ENCODE data around the gene DAGLA.

The DAGLA gene

DNA sequence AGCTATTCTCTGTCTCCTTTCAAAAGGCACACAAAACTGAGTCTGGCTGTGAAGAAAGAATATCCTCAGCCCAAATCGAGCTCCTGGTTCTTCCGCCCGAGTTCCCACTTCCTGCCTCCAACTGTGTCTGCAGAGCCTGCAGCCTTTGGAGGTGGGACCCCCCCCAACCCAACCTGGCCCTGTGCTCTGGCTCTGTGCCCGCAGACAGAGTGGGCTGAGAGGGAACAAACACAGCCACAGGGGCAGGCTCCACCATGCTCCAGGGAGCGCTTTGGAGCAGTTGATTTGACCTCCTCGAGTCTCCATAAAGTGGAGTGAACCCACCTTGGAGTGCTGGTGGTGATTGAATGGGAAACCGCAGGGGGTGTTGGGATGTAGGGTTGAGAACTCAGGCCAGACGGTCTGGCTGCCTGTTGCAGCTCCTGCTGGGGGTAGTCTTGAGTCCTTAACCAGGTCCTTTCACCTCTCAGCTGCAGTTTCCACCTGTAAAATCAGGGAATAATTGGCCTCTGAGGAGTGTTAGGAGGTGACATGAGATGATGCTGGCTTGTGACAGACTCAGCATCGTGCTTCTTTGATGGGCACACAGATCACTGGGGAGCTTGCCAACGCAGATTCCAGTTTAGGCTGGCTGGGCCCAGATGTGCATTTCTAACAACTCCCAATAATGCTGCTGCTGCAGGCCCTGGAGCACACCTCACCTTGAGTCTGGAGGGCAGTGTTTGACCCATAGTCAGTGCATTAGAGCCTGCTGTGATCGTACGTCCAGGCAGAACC, 11.4 kb downstream of the DAGLA start:
- no peak for DNase-seq

DNA sequence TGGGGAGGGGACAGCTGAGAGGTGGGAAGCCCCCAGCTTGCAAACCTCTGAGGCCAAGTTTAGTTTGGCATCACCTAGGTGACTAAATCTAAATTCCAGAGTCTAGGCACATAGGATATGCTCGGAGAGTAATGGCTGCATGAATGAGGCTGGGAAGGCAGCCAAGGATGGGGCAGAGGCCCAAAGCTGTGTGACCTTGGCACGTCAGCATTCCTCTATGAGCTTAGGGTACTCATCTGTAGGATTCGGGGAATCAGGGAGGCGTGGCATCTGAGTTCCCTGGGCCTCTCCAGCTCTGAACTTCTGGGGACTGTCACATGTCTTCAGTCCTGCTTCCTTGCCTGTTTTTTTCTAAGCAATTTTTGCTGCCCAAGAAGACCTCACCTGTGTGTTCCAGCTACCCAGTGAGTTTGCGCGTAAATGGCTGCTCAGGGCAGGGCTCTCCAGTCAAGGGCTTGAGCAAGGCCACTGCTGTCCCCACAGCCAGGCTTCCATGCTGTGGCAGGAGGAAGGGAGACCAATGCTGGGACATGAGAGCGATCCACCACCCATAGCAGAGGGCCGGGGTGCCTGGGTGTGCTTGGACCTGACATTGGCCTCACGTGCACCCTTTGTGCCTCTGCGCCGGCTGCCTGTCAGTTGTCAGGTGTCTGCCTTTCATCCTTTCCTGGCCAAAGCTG, 13.9 kb downstream of the DAGLA start:
- DNase-seq = no peak

DNA sequence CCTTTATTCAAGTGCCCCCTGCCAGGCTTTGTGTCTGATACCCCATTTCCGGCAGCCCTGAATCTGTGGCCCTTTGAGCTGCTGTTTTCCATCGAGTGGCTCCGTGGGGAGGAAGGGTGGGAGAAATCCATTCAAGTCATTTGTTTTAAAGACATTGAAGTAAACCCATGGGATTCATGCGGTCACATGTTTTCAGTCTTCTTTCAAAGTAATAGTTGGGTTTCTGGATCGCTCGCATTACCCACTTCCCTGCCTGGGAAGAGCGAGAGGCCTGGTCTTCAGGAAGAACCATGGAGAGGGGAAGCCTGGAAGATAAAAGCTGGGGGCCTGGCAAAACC, 14.4 kb downstream of the DAGLA start:
- DNase-seq = no peak

DNA sequence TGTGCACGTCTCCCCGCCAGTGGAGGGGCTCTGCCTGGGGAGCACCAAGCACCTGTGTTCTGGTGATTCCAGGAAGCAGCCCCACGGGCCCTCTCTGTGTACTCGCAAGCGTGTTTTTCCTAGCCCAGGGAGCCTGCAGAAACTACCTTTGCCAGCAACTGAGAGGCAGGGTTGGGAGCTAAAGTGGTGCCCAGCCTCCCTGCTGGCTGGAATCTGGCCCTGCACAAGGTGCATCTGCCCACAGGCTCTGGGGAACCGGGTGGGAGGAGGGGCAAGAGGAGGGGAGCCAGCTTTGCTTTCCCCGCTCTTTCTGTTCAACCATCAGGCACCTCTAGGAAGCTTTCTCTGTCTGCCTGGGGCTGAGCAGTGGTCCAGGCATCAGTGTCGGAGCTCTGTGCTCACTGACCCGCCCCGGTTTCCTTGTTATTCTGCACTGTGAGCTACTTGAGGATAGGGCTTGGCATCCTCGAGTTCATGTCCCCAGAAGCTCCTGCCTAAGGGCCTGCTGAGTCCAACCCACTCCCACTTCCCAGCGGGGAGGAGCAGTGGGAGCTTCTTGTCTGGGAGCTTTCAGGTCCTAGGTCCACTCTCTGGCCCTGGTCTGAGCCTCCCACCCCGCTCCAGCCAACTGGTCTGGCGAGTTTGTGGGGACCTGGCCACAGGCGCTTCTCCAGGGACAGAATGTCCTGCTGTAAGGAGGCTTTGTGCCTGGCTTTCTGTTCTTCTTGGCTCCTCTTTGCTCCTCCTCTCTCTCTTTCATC, 14.9 kb downstream of the DAGLA start:
- DNase-seq = no peak

DNA sequence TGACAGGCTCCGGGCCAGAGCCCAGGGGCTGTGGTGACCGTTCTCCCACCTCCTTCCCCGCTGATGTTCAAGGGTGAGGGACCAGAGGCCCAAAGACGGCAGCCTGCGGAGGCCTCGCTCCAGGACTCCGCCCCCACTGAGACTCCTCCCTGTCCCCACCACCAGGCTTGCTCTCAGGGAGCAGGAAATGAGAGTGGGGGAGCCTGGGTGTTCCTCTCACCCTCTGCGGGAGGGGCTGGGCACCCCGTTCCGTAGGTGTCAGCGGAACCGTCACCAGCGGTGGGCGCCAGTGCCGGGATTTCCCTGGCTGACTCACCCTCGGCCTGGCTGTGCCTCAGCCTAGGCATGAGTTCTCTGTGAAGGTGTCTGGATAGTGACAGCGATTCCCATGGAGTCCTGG, 15.7 kb downstream of the DAGLA start:
- peak; percentile 92 to 95 for DNase-seq

DNA sequence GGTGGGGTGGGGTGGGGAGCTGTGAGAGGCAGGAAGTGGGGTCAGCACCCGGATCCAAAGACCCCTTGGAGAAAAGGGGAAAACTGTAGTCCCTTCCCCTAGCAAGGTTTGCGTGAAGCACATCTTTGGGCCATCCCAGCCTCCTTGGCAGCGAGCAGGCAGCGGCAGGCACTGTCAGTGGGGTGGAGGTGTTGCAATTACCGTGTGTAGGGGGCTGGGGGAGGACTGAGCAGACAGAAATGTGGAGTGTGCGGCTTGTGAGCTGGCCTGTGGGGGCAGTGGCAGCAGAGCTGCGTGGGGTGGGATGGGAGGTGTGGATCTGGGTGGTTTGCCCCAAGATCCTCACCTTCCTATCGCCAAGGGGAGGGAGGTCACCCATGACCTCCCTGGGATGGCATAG, 16.4 kb downstream of the DAGLA start:
- DNase-seq = no peak

DNA sequence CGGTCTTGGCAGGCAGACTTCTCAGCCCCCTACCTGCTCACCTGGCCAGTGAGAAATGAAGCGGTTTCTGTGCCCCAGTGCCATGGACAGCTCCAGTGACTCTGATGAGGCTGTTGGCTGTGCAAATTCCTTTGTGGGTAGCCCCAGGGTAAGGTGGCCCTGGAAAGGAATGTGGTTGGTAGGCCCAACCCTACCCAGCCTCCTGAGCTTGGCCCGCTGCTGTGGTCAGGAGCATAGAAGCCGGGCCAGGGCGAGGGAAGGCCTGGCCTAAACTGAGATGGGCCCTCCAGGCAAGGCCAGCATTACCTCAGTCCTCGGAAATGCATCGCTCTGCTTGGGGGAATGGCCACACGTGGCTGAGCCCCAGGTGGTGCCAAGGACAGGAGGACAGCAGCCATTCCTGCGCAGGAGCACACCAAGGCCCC, 16.9 kb downstream of the DAGLA start:
- DNase-seq = no peak

DNA sequence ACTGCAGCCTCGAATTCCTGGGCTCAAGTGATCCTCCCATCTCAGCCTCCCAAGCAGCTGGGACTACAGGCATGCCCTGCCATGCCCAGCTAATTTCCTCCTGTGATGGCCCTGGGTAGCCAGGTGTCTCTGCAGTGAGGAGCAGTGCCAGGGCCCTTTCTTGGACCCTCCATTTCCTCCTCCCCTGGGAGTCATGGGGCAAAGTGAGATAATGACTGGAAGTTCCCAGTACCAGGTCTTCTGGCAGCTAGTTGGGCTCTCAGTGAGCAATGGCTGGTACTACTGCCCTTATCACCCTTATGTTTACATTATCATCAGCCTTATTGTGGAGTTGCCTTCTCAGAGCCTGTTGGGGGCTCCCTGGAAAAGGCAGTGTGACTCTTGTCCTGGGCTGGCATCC, 17.6 kb downstream of the DAGLA start:
- no peak for DNase-seq

DNA sequence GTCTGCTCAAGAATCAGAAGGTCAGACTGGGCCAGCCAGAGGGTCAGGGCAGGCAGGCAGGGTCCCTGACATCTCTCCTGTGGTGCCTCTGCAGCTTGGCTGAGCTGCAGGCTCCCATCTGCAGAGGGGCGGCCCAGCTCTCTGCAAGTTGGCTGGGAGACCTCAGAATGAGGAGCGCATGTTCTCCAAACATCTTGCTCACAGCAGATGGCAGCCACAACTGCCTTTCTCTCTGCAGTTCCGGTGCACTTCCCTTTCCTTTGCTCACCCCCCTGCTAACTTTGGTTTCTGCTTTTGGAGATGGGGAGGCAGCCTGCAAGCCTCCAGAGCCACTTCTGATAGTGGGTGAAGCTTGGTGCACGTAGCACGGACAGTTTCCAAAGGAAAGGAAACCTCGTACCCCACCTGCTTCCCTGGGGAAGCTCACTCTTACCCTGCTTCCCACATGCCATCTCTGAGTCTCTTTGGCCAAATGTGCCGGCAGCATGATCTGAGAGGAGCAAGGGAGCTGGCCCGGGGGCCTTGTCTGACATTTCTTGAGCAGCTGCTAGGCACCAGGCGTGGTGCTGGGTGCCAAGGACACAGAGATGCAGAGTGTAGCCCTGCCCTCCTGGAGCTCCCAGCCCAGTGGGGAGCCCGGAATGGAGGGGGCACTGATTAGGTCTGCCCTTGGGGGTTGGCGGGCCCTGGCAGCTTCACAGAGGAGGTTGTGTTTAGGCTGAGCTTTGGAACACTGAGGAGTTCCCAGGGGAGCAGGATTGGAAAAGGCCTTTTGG, 18.2 kb downstream of the DAGLA start:
- DNase-seq = no peak

DNA sequence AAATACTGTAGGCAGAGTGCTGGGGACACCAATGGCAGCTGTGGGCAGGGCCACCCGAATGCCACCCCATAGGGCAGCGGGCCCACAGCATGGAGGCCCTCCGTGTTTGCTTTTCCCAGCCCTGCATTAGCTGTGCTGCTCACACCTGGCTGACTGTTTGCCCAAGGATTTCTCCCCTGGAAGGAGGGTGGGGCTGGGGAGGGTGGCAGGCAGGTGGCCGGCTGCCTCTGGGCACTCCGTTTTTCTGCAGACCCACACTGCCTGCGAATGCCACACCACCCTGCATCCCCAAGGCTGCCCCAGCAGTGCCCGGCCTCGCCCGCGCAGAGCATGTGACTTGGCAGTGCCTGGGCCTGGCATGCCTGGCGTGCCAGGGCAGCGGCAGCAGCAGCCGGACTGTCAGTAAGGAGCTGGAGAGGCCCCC, 19.6 kb downstream of the DAGLA start:
- DNase-seq = no peak

DNA sequence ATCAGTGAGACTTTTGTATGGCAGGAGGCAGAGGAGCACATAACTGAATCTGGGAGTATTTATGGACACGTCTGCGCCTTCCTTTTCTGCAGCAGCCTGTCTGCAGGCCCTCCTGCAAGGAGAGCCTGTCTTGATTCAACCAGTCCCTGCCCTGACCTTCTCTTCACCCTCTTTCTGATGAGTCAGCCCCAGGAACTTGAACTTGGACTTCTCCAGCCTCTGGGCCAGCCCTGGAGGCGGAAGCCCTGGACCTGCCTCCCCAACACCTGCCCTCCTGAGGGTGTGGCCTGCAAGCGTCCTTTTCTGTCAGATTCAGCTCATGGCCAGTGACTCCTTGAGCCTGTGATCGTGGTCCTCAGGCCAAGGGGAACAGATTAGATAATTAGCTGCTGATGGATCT, 20.0 kb downstream of the DAGLA start:
- DNase-seq = no peak

DNA sequence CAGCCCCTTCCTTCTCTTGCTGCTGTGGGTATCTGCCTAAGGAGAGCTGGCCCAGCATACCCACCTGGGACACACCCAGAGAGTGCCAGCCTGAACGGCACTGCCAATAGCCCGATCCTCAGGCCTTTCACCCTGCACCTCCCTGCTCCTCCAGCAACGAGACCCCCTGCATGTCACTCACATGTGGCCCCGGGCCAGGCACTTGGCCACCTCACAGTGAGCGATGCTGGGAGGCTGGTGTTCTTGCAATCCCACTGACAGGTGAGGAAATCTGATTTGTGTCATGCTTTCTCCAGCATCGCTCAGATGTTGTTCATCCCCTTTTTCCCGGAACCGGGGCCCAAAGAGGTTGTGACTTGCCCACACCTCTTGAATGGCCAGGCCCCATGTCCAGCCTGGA, 20.5 kb downstream of the DAGLA start:
- no peak for DNase-seq

DNA sequence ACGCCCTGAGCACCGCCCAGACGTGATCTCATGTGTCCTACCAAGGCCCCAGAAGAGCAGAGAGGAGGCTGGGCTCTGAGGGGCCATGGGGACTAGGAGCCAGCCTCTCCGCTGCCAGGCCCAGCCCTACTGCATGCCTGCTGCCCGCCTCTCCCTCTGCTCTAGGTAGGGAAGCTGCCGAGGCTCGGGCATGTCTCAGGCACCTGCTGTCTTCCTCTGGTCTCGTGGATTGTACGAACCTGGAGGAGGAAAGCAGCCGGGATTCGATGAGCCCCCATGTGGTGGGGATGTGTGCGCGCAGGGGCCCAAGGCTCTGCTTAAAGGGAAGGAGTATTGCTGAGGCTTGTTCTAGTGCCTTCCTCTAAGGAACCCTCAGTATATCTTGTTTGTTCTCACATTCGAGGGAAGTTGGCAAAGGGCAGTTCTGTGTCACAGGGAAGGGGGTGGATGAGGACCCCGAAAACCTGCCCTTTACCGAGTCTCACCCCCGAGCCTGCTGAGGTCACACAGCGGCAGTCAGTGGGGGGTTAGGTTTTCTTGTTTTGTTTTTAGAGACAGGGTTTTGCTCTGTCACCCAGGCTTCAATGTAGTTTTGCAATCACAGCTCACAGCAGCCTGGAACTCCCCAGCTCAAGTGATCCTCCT, 21.2 kb downstream of the DAGLA start:
- no peak for DNase-seq

DNA sequence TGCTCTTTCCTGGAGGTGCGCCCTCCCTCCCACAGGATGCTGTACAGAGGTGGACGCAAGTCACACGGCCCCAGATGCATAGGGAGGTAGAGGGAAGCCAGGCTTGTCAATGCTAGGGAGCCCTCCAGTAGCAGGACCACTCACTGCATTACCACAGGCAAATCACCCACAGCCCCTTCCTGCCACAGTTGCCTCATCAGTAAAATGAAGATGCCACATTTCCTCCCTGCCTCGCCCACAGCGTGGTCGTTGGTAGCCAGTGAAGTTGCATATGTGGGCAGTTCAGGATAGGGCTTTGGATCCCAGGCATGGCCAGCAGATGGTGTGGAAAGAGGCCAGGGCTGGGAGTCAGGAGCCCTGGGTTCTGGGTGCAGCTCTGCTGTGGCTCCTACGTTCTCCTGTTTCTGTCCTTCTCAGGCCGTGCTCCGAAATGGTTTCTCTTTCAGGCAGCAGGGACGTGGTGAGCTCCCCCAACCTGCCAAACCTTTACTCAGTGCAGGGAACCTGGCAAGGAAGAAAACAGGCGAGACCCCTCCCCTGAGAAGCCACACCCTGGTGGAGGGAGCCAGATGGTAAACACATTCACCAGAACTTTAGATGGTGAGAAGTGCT, 22.6 kb downstream of the DAGLA start:
- DNase-seq = no peak

DNA sequence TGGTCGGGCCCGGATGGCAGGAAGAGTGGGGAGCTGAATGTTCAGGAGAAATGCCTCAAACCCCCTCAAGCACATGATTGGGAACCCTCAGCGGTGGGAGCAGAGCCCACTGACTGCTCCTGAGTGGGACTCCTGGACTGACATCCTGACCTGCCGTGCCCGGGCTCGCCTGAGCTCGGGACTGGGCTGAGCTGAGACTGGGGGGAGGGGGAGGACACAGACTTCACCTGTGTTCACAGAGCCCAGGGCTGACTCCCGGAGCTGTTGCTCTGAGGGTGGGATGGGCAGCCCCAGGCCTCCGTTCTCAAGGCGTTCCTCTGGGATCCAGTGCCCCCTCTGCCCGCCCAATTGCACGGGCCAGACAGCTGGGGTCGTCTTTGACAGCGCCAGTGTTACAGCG, 24.6 kb downstream of the DAGLA start:
- DNase-seq = no peak

DNA sequence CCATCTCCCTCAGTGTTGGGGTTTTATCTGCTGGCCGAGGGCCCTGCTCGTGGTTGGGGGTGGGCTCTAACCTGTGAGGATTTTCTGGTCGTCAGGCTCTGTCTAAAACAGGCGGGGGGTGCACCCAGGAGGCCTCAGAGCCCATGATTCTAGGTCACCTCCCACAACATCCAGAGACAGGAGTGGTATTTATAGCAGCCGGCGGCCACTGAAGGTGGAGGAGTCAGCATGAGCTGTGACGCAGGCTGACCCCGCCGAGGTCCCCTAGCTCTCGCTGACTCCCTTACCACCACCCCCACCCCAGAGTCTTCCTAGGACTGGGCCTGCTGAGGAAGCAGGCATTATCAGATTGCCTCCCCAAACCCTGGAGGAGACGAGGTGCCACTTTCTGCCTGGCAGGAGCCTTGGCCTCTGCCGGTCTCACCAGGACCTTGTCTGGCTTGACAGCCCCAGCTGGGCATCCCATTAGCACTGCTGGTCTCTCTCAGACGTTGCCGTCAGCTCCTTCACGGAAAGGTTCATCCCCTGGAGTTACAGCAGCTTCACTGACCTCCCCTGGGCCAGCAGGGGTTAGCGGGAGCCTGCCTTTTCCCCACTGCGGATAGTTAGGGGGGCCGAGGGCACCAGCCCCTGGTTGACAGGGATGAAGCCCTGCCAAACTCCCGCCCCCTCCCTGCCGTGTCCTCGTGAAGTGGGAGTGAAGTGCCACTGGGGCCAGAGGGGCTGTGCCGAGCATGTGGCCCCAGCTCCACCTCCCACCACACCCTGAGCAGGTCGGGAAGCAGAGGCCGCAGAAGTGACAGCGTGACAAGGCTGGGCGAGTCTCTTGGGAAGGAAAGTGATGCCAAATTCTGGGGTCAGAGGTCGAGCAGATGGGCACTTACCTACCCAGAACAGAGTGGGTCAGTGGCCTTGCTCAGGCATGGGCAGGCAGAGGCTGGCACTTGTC, 26.5 kb downstream of the DAGLA start:
- DNase-seq = no peak

DNA sequence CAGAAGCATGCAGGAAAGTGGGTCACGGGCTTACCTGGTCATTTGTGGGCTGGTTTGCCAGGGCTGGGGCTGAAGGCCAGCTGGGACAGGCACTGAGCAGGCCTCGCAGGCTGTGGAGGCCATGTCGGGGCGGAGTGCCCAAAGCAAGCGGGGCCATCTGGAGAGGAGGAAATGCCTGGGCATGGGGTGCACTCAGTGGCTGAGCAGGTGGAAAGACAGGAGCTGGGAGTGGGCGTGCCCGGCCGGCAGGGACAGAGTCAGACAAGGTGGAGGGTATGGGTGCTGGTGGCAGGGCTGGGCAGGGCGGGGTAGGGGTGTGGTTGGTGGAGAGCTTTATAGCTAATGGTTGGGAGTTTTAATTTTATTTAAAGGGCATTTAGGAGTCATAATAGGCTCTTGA, 27.4 kb downstream of the DAGLA start:
- DNase-seq = no peak

DNA sequence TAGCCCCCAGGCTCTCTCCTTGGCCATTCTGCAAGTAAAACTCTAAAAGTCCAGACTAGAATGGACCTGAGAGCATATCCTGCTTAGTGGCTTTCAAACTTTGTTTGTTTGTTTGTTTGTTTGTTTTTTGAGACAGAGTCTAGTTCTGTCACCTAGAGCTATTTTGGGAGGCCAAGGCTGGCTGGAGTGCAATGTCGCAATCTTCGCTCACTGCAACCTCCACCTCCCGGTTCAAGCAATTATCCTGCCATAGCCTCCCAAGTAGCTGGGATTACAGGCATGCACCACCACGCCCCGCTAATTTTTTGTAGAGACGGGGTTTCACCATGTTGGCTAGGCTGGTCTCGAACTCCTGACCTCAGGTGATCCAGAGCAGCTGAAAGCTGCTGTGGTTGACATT, 28.9 kb downstream of the DAGLA start:
- no peak for DNase-seq

DNA sequence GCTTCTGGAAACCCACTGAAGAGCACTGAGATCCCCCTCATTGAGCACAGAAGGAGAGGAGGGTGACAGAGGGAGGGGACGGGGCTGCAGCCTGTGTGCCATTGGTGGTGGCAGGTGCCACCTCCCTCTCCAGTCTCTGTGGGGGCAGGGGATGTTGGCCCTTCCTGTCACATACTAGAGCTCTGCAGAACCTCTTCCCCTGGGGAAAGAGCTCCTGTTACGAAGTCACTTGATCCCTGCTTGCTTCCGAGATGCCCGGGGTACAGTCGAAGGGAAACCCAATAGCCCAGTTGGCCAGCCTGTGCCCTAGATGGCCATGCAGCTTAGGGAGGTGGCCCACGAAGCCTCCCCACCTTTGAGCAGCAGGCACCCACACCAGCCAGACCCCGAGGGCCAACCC, 29.4 kb downstream of the DAGLA start:
- DNase-seq = no peak

DNA sequence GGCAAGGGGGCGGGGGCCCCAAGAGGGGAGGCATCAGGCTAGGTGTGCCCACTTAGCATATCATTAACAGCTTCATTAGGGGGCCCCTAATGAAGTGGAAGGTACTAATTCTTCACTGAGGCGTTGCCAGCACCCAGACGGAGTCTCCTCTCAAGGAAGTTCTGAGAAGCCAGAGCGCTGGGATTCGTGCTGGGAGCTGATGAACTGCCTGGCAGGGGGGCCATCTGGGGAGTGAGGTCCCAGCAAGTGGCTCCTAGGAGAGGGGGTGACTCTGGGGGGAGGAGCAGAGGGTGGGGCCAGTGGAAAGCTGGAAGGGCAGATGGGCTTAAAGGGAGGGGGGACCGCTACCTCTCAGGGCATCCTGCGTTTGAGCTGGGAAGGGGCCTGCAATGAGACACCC, 29.8 kb downstream of the DAGLA start:
- no peak for DNase-seq

DNA sequence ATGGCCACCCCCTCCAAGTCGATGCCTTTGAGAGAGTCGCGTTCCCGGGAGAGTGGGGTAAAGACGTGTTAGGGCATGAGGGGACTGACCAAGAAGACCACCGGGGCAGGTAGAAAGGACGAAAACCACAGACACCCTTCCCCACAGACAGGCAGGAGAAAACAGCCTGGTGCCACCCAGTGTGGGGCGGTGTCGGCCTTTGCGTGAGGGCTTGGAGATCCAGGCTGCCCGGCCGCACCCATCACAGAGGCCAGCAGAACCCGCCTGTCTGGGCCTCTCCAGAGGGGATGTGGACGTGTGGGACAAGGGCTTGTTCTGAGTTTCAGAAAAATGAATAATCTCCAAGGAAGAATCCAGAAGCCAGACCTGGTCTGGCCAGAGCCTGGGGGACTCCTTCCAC, 30.8 kb downstream of the DAGLA start:
- no peak for DNase-seq

Data from activated CD4-positive, alpha-beta T cell treated with anti-CD3 and anti-CD28 coated beads, Interleukin-2, amount 50 U/mL, for 48 hours (primary cell).